Body of pancreas (tissue), 4 donors: Measurements from ENCODE around the gene HPSE2. TPM values are rescaled to one million over a fixed set of nuclear protein-coding genes. Genes with fewer than 3 reads are reported as not detected.

Experiments used
- ATAC-seq: fragments of 150-250 bp; one replicate; pipeline ENCODE4 v1.9.1; 2016
- DNase-seq, 4 donors: peaks; one replicate each; pipeline ENCODE4 v3.0.0-alpha.2; 2019
- H3K27ac ChIP-seq, 4 donors: fragments of 200-600 bp; sonication (generic); 1 replicate in 3 of 4; 2 replicates in 1 of 4; pipeline versions ENCODE4 v1.5.1 to v1.6.1; 2016 to 2019; ENCODE audit warnings: mild to moderate bottlenecking in 1 of 4, mixed read lengths in 1 of 4, moderate library complexity in 1 of 4
- H3K27me3 ChIP-seq, 2 donors: fragments of 200-600 bp; sonication (generic); one replicate each; pipeline ENCODE4 v1.6.0; 2016; ENCODE audit warnings: mild to moderate bottlenecking in 1 of 2
- H3K36me3 ChIP-seq, 2 donors: fragments of 200-600 bp; sonication (generic); replicated peaks in 1 of 2; 2 replicates each; pipeline ENCODE4 v1.5.1; 2016; ENCODE audit warnings: low read depth in 2 of 2; ENCODE audit not compliant: insufficient read depth in 1 of 2
- H3K4me1 ChIP-seq: fragments of 200-600 bp; sonication (generic); one replicate; pipeline ENCODE4 v1.6.0; 2016
- H3K4me3 ChIP-seq, 2 donors: fragments of 200-600 bp; sonication (generic); 1 replicate in 1 of 2; 2 replicates in 1 of 2; pipeline ENCODE4 v1.5.1; 2016 to 2019
- H3K9me3 ChIP-seq, 3 donors: fragments of 200-600 bp; sonication (generic); 1 replicate in 2 of 3; 2 replicates in 1 of 3; pipeline ENCODE4 v1.5.1; 2016
- CTCF ChIP-seq, 7 experiments: fragments of 450-650 bp in 4 of 7; fragments of 200-600 bp in 3 of 7; sonication (generic) in 3 of 7; IDR thresholded peaks; one replicate each; pipeline ENCODE4 v1.5.1; 2016 to 2019; ENCODE audit warnings: antibody characterized with exemption in 7 of 7
- POLR2A ChIP-seq, 3 donors: fragments of 450-650 bp; IDR thresholded peaks; one replicate each; pipeline ENCODE4 v1.6.1; 2016; ENCODE audit warnings: antibody characterized with exemption in 3 of 3, mild to moderate bottlenecking in 2 of 3
- WGBS, 2 donors: methylation state at CpG; one replicate each; pipeline ENCODE4 v1.1.5; 2017; 5-methylcytosine and 5-hydroxymethylcytosine counted together
- intact Hi-C: fragments of 100-400 bp; cut with DNase I; formaldehyde crosslinking; loops from one replicate; pipeline ENCODE4 v1.15.1; 2023
- total RNA-seq, 2 donors: library from RNA; depleted of rRNA; stranded (reverse); fragments of >200 nt; gene quantifications; one replicate each; pipeline ENCODE4 v1.1.0, GENCODE V29; 2016

The HPSE2 gene
- total RNA-seq, 2 donors from 2014 or later: not detected

- no peak for ATAC-seq
- DNase-seq: no peak
- H3K27ac ChIP-seq: no peak overlapping the region
- H3K27me3 ChIP-seq: no peaks in the 10 kb centered on the region
- intact Hi-C loops: no loop called here
- TF ChIP-seq POLR2A (IDR thresholded peaks at IDR 0.05) (no peak), CTCF (IDR thresholded peaks at IDR 0.05) (no peak)
- H3K4me3 ChIP-seq: no peak overlapping the region
- H3K36me3 ChIP-seq: peaks cover 4 to 9% of the 10 kb centered on the region in 2 donors
- 89 to 92% methylated on average over 9 to 23 of the region's 23 CpGs for WGBS, 2 donors
- no peaks in the 10 kb centered on the region for H3K9me3 ChIP-seq
- no peaks in the 10 kb centered on the region for H3K4me1 ChIP-seq
These were observed 811.1 kb downstream of the HPSE2 start for GRCh38 chr10:98424295-98425254.

GRCh38 chr10:98423691-98424120 lies 811.9 kb downstream of the HPSE2 start:
- H3K4me1 ChIP-seq: no peaks in the 10 kb centered on the region
- DNase-seq (no peak), ATAC-seq (no peak)
- peaks cover 0 to 7% of the 10 kb centered on the region in 2 donors for H3K36me3 ChIP-seq
- H3K27me3 ChIP-seq: no peaks in the 10 kb centered on the region
- WGBS, 2 donors: 73% methylated on average over 9 of the region's 9 CpGs; no CpG with 5 or more reads in 1 of the 2 donors
- H3K27ac ChIP-seq: no peak overlapping the region
- TF ChIP-seq POLR2A (IDR thresholded peaks at IDR 0.05) (no peak), CTCF (IDR thresholded peaks at IDR 0.05) (peak in 1 of 7 experiments; percentile 17)
- H3K4me3 ChIP-seq: no peak overlapping the region
- intact Hi-C loops: no loop called here
- no peaks in the 10 kb centered on the region for H3K9me3 ChIP-seq

GRCh38 chr10:98422182-98422581 lies 813.5 kb downstream of the HPSE2 start:
- Histone ChIP-seq H3K9me3 (no peaks in the 10 kb centered on the region), H3K4me1 (no peaks in the 10 kb centered on the region), H3K4me3 (no peak overlapping the region), H3K27ac (no peak overlapping the region), H3K36me3 (peaks cover 0 to 7% of the 10 kb centered on the region in 2 donors), H3K27me3 (no peaks in the 10 kb centered on the region)
- DNase-seq (no peak), ATAC-seq (no peak)
- TF ChIP-seq POLR2A (IDR thresholded peaks at IDR 0.05) (no peak), CTCF (IDR thresholded peaks at IDR 0.05) (no peak)
- intact Hi-C loops: no loop called here
- WGBS, 2 donors: 93 to 94% methylated on average over 10 of the region's 10 CpGs

- no peak overlapping the region for H3K4me3 ChIP-seq
- WGBS, 2 donors: 76 to 78% methylated on average over 8 to 9 of the region's 9 CpGs
- H3K27me3 ChIP-seq: no peaks in the 10 kb centered on the region
- H3K4me1 ChIP-seq: peaks cover 2% of the 10 kb centered on the region
- H3K27ac ChIP-seq: no peak overlapping the region
- intact Hi-C loops: no loop called here
- no peak for DNase-seq
- H3K36me3 ChIP-seq: peaks cover 0 to 11% of the 10 kb centered on the region in 2 donors
- no peaks in the 10 kb centered on the region for H3K9me3 ChIP-seq
- no peak for ATAC-seq
- no peak for TF ChIP-seq CTCF (IDR thresholded peaks at IDR 0.05)
- no peak for TF ChIP-seq POLR2A (IDR thresholded peaks at IDR 0.05)
These were observed 814.9 kb downstream of the HPSE2 start for GRCh38 chr10:98420786-98421185.
